T-helper 1 cell treated with Interleukin-12 subunit alpha and Interleukin-12 subunit beta and Interleukin-4 antibody, amounts not matched to agents 30 μg/mL and 1 μg/mL, for 36 hours (primary cell): ENCODE data around the gene TTC6.

ENCODE experiments used
- H3K27ac Mint-ChIP-seq: one replicate; pipeline ENCODE4 v1.8.0; 2021; ENCODE audit warnings: mild to moderate bottlenecking, mixed read lengths
- H3K27me3 Mint-ChIP-seq: one replicate; pipeline ENCODE4 v1.8.0; 2021; ENCODE audit warnings: low read depth, mixed read lengths
- H3K36me3 Mint-ChIP-seq: one replicate; pipeline ENCODE4 v1.8.0; 2021; ENCODE audit warnings: low read depth, mixed read lengths
- H3K4me1 Mint-ChIP-seq: one replicate; pipeline ENCODE4 v1.8.0; 2021; ENCODE audit warnings: low read depth, mixed read lengths
- H3K4me3 Mint-ChIP-seq: one replicate; pipeline ENCODE4 v1.8.0; 2021; ENCODE audit warnings: mild to moderate bottlenecking, moderate library complexity, mixed read lengths
- H3K9me3 Mint-ChIP-seq: one replicate; pipeline ENCODE4 v1.8.0; 2021; ENCODE audit warnings: mixed read lengths

TTC6 gene

DNA sequence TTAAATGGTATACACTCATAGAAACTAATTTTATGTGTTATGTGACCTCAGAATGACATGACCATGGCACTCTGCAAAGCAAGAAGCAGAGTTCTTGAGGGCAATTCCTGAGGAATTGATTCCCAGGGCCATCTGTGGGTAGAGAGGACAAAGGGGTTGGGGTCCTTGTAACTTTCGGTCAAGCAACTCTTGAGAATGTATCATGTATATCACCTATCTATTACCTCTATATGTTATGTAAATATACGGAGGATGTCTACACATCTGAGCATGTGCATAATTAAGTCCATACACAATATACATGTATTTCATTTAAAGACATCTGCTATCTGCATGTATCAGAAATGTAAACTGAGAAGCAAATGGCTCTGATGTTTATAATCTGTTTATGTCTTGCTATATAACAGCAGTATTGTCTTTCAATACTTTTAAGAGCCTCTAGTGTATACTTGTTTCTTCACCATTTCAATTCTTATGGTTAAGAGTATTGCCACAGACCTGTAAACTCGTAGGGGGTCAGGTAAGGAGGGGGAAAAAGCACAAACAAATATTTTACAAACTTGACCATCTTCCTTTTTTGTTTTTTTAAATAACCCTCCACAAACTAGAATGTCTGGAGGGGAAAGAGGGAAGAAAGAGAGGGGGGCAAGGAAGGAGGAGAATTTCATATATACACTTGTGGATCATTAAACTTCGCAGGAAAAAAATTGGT lies 4.8 kb upstream of the TTC6 start:
- H3K9me3 Mint-ChIP-seq, result no peaks in the 10 kb centered on the region
- no peak overlapping the region for H3K4me3 Mint-ChIP-seq
- H3K27me3 Mint-ChIP-seq, result peaks cover 76% of the 10 kb centered on the region
- H3K4me1 Mint-ChIP-seq, result peaks cover 5% of the 10 kb centered on the region
- H3K27ac Mint-ChIP-seq, result peak overlapping the region; percentile 73
- H3K36me3 Mint-ChIP-seq, result peaks cover 6% of the 10 kb centered on the region

DNA sequence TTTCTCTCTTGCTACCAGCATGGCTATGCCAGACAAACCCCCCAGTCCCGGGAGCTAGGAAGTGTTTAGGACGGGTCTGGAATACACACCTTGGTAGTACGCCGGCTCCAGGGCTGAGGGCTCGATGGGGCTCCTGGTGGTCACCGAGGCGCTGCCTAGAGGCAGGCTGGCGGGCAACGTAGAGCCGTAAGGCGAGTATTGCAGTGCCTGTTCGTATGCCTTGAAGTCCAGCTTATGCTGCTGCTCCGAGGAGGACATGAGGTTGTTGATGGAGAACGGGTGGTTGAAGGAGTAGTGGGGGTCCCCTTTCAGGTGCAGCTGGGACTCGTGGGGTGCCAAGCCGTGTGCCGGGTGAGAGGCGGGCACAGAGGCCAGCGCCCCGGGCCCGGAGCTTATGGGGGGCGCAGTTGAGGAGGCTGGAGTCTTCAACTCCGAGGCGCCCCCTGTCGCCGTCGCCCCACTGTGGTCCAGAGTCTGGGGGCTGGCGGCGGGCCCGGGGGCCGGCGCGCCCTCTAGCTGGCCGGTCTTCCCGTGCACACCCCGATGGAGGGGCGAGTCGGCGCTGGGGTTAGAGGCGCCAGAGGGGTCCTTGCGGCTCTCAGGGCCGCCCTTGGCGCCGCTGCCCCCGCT lies 4.0 kb upstream of the TTC6 start:
- no peaks in the 10 kb centered on the region for H3K9me3 Mint-ChIP-seq
- H3K27ac Mint-ChIP-seq, result peak overlapping the region; percentile 73

DNA sequence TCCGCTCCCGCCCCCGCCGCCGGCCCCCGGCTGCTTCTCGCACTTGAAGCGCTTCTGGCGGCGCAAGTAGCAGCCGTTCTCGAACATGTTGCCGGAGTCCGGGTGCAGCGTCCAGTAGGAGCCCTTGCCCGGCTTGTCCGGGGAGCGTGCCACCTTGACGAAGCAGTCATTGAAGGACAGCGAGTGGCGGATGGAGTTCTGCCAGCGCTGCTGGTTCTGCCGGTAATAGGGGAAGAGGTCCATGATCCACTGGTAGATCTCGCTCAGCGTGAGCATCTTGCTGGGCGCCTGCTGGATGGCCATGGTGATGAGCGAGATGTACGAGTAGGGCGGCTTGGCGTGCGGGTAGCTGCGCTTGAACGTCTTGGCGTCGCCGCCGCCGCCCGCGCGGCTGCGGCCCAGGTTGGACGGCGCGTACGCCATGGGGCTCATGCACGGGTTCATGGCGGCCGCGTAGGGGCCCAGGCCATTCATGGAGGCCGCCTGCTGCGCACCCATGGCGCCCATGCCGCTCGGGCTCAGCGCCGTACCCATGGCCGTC lies 3.4 kb upstream of the TTC6 start:
- Mint-ChIP-seq H3K36me3 (peaks cover 9% of the 10 kb centered on the region), H3K9me3 (no peaks in the 10 kb centered on the region), H3K27me3 (peaks cover 79% of the 10 kb centered on the region), H3K4me1 (peaks cover 8% of the 10 kb centered on the region), H3K27ac (no peak overlapping the region), H3K4me3 (no peak overlapping the region)

More for the DNA sequence above, 4.0 kb upstream of the TTC6 start:
- H3K27me3 Mint-ChIP-seq, result peaks cover 76% of the 10 kb centered on the region
- H3K36me3 Mint-ChIP-seq, result peaks cover 8% of the 10 kb centered on the region
- H3K4me3 Mint-ChIP-seq, result no peak overlapping the region
- peaks cover 7% of the 10 kb centered on the region for H3K4me1 Mint-ChIP-seq

DNA sequence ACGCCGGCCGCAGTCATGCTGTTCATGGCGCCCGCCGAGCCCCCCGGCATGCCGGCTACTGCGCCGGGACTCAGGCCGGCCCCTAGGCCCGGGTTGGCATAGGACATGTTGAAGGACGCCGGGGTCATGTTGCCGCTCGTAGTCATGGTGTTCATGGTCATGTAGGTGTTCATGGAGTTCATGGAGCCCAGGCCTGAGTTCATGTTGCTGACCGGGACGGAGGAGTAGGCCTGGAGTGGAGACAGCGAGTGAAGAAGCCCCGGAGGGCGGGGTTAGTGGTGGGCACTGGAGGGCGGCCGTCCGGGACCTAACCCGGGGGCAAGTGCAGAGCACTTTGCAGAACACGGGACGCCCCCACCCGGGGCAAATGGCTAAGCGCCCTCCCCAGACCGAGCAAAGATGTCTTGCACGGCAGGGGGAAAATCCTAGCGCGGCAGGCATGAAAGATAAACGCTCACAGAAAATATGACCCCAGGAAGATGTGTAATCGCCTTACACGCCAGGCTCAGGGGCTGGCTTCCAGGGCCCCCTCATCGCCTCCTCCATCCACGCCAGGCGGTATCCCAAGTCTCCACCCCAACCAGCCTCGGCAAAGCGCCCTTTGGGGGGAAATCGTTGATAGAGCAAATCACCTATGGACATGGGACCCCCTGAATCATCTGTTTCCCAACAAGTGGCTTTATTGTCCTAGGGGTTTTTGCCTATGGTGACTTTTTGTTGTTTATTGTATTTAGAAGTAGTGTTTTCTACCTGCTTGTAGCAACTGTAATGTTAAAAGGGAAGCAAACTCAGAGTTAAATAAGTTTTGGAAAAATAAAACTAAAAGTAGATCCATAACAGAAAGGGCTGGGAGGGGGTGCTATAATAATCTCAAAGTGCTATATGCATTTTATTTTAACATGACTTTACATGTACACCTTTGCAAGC lies 2.7 kb upstream of the TTC6 start:
- Mint-ChIP-seq H3K36me3 (peaks cover 9% of the 10 kb centered on the region), H3K4me3 (no peak overlapping the region), H3K4me1 (peaks cover 8% of the 10 kb centered on the region), H3K27ac (peak overlapping the region; percentile 52), H3K9me3 (no peaks in the 10 kb centered on the region), H3K27me3 (peaks cover 79% of the 10 kb centered on the region)

DNA sequence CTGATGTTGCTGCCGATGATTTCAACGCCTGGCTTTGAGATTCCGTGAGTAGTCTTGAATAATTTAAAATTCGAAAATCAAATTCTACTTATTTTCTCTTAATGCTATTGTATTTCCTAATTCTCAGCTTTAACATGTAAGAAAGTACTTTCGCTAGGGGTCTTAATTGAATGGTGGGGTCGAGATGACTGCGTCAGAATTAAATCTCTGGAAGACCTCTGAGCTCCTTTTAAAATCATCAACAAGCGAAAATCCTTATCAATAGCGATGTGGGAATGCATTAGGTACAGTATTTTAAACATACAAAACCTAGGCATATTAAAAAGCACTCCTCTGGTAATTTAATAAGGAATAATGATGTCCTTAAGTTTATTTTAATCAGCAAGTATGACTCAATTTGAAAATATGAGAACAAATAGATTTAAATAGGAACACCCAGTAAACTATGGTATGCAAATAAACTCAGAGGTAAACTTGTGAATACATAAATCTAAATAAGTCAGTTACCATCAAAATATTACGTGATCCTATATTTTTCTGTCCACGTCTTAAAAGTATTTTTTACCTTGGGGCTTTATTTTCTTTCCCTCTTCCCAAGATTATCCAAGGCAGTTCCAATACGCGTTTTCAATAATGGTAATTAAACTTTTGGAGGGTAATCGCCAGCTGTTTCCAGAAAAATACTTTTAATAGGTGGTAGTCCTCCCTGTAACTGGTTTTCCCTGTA lies 1.8 kb upstream of the TTC6 start:
- Mint-ChIP-seq H3K36me3 (peaks cover 9% of the 10 kb centered on the region), H3K4me3 (peak overlapping the region; percentile 42), H3K27ac (peak overlapping the region; percentile 74), H3K9me3 (no peaks in the 10 kb centered on the region), H3K27me3 (peaks cover 83% of the 10 kb centered on the region), H3K4me1 (peaks cover 8% of the 10 kb centered on the region)

DNA sequence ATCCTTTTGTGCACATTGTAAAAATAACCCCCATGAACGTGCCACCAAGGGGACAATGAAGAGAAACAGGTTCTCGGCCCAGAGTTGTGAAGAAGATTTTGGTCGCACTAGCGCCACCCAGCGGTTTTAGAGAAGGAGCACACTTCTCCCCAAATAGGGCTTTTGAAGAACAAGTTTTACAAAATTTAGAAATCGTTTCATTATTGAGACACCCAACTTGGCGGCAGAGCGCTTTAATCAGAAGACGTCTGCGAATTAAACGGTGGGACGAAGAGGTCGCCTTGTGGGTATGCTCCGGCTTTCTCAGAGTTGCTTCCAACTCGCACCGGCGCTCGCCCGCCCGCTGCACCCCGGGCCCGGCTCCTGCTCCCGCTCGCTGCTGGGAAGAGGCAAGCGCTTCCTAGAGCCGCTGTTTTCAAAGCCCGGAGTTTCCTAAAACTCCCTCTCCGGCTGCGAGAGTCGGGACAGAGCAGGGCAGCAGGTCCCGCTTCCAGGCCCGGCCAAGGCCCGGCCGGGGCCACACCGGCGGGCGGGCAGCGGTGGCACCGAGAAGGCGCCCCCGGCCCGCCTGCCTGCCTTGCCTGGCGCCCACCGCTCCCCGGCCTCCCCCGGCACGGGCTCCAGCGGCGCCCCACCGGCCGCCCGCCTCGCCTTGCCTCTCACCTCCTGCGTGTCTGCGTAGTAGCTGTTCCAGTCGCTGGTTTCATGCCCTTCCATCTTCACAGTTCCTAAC lies 1.0 kb upstream of the TTC6 start:
- Mint-ChIP-seq H3K27ac (peak overlapping the region; percentile 74), H3K4me3 (peak overlapping the region; percentile 56), H3K36me3 (peaks cover 9% of the 10 kb centered on the region), H3K27me3 (peaks cover 83% of the 10 kb centered on the region), H3K4me1 (peaks cover 9% of the 10 kb centered on the region), H3K9me3 (peaks cover 4% of the 10 kb centered on the region)

DNA sequence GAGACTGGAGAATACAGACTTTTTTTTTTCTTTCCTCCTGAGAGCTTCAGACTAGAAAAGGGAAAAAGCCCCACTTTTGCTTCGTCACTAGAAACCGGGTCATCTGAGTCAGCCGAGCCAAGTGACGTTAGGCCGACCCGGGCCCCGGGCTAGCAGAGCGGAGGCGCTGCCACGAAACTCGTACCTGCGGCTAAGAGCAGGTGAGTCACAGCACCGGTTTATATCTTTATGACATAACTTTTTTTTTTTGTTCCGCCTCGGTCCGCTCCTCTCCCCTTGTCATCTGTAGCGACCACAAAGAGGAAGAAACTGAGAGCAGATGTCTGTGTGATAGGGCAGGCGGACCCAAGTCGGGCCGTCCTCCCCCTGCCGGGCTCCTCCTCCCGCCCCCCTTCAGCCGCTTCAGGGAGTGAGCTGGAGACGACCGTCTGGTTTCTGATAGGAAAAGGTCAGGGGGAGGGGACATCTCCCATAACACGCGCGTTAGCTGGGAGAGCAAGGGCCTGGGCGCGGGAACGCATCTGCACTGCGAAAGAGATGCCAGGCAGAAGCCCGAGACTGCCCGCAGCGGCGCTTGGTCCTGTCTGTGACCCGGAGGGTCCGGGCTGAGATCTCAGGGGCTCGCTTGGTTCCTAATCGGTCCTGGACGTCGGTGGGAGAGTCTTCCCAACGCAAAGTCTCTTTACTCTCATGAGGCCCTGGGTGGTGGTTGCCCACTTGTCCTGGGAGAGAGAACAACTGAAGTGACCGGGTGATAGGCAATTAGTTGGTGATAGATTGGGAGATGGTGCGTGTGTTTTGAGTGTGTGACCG lies 586 bp downstream of the TTC6 start:
- peak overlapping the region; percentile 61 for H3K4me3 Mint-ChIP-seq
- peak overlapping the region; percentile 68 for H3K27ac Mint-ChIP-seq
- H3K9me3 Mint-ChIP-seq, result peaks cover 5% of the 10 kb centered on the region
- H3K4me1 Mint-ChIP-seq, result peaks cover 9% of the 10 kb centered on the region
- peaks cover 9% of the 10 kb centered on the region for H3K36me3 Mint-ChIP-seq
- H3K27me3 Mint-ChIP-seq, result peaks cover 84% of the 10 kb centered on the region

DNA sequence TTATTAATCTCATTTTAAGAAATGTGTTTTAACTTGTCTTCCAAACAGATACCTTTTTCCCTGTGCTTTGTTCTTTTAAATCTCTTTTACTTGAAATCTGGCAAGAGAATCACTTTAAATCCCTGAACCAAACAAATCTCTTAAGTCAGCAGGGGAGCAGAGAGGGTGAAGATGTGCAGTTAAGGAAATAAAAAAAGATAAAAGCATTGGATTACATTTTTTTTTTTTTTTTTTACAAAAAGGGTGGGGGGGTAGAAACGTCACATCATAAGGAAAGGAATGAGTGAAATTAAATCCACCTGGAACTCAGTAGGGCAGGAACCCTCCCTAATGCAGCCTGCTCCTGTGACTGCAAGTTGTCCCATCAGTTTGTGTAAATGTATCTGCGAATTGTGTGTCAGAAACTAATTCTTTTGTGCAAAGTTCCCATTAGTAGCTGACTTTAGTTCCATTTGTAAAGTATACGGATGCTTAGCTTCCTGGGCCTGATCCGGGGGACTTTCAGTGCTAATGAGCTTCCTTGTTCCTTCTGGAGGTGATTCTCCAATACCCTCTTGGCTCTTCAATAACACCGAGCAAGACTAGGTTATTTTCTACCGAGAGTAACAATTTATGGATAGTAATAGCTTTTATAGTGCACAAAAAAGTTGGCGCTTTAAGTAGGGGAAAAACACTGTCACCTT lies 1.5 kb downstream of the TTC6 start:
- H3K4me3 Mint-ChIP-seq, result no peak overlapping the region
- peaks cover 9% of the 10 kb centered on the region for H3K4me1 Mint-ChIP-seq
- peaks cover 9% of the 10 kb centered on the region for H3K36me3 Mint-ChIP-seq
- peaks cover 84% of the 10 kb centered on the region for H3K27me3 Mint-ChIP-seq
- no peak overlapping the region for H3K27ac Mint-ChIP-seq
- peaks cover 8% of the 10 kb centered on the region for H3K9me3 Mint-ChIP-seq

DNA sequence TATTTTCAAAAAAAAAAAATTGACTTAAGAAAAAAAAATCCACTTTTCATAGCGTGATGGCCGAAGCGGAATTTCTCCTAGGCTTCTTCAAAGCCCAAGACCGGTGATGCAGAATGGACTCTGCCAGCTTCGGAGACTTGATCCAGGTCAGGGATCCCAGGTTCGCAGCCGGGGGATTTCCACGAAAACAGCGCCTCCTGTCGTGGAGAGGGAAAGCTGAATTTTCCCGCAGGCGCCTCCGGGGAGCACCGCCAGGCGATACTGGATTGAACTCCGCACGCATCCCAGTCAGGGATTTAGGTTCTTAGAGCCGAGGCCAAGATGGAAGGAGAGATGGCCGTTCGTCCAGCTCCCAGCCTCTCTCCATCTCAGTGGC lies 2.1 kb downstream of the TTC6 start:
- Mint-ChIP-seq H3K36me3 (peaks cover 9% of the 10 kb centered on the region), H3K4me1 (peaks cover 9% of the 10 kb centered on the region), H3K27ac (no peak overlapping the region), H3K9me3 (peaks cover 8% of the 10 kb centered on the region), H3K4me3 (no peak overlapping the region), H3K27me3 (peaks cover 81% of the 10 kb centered on the region)

DNA sequence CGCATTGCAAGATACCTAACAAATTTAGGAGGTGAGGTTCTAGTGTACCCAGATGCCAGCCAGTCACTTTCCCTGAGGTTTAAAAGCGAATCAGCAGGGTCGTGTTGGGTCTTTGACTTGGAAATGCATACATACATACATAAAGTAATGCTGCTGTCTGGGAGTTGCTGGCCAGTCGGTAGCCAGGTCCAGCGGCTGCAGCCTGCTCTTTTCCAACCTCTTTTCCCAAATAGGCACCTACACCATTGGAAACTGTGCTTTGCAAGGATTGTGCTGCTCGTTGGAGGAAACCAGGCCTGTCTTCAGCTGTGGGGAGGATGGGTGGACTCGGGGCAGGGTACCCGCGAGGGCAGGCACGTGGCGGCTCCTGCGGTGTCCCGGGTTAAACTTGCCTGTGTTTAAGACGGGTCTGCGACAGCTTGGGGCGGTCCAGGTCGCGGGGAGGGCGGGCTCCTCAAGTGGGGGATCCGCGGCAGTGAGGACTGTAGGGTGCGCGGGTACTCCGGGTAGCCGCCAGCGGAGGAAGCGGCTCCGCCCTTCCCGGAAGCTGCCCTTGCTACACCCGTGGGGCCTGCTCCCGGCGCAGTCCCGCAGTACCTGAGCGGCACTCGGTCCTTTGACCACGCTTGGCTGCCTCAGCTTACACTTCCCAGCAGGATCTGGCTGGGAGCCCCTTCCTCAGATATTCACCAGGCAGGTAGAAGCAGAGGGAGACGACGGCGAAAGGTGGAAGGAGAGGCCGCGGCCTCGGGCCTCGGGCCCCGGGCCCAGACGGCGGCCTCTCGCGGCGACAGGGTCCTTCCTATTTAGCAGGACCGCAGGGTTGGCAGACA lies 2.7 kb downstream of the TTC6 start:
- peaks cover 9% of the 10 kb centered on the region for H3K36me3 Mint-ChIP-seq
- H3K4me3 Mint-ChIP-seq, result no peak overlapping the region
- H3K9me3 Mint-ChIP-seq, result peaks cover 8% of the 10 kb centered on the region
- H3K27ac Mint-ChIP-seq, result no peak overlapping the region
- H3K27me3 Mint-ChIP-seq, result peaks cover 79% of the 10 kb centered on the region
- peaks cover 9% of the 10 kb centered on the region for H3K4me1 Mint-ChIP-seq

DNA sequence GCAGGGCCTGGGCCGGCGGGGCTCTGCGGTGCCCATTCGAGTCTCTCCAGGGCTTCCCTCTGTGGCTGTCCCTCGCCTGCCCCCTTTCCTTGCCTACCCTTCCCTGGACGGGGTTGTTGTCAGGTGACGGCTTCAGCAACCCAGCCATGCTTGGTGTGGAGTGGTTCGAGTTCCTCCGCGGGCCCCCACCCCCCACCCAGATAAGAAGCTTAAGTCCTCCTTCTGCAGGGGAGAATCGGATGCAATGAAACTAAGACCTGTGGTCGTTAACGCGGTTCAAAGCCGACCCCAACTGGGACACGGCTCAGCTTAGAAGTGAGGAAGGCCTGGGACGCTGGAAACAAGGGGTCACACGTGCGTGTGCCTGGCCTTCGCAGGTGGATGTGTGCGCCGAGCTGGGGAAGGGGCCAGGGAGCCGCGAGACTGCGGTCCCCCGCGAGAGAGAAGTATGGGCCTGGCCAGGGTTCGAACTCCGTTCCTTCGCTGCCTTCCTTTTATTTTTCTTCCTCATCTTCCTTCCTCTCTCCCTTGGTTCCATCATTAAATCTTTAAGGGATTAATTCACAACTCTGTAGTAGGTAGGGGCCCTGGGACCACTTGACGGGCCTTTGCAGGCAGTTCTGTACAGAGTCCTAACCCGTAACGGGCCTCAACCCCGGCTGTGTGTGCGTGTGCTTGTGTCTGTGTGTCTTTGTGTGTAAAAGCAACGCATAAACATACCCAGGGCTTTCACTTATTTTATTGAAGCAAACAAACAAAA lies 3.5 kb downstream of the TTC6 start:
- peak overlapping the region; percentile 61 for H3K4me3 Mint-ChIP-seq
- H3K4me1 Mint-ChIP-seq, result peaks cover 8% of the 10 kb centered on the region
- peaks cover 8% of the 10 kb centered on the region for H3K9me3 Mint-ChIP-seq
- H3K36me3 Mint-ChIP-seq, result peaks cover 9% of the 10 kb centered on the region
- H3K27me3 Mint-ChIP-seq, result peaks cover 71% of the 10 kb centered on the region
- H3K27ac Mint-ChIP-seq, result peak overlapping the region; percentile 68
